D341Med (cell line): ENCODE data around the gene RIMKLB.
"Not testable (repeated sequence)": the region's sequence is repeated elsewhere in the genome, so short reads cannot be mapped to it uniquely, and the experiment has no call there.

ENCODE experiments used
- DNase-seq: peaks from one replicate; pipeline ENCODE4 v3.0.0; 2012; ENCODE audit warnings: low spot score

Gene RIMKLB

DNA sequence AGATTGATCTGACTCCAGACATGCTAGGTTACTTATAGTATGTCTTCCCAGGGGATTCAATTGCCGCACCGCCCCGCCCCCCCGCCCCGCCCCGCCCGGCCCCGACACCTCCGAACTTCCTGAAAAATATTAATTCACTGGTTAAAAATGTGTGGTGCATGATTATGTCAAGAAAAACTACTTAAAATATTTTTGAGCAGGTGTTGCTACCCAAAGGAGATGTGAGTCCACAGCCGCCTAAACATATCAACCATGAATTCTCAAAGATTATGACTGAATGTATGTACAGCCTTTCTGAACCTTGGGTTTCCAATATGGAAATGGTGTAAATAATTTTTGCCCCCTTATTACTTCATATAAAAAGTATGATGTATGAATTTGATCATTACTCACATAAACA lies 2.7 kb upstream of the RIMKLB start:
- DNase-seq, result no peak

DNA sequence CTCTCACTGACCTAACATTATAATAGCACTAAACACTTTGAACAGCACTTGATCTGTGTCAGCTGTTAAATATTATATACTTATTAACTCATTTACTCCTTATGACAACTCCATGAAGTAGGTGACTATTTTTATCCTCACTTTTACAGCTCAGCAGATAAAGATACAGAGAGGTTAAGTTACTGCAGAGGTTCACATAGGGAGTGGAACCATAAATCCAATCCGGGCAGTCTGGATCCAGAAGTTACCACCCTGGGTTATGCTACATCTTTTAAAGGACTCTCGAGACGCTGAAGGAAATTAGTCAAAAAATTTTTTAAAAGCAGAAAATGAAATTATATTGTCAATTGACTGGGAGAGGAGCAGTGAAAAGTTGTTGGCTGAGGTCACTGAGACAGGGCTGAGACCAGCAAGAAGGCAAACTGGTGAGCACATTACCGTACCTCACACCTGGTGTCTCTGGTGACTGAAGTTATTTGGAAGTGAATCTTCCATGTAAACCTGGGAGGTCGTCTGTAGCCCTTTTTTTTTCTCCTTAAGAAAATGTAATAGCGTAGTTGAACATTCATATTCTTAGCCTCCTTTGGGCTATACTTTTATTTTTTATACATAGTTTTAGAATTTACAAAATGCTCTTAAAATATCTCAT lies 1.2 kb upstream of the RIMKLB start:
- DNase-seq, result no peak

DNA sequence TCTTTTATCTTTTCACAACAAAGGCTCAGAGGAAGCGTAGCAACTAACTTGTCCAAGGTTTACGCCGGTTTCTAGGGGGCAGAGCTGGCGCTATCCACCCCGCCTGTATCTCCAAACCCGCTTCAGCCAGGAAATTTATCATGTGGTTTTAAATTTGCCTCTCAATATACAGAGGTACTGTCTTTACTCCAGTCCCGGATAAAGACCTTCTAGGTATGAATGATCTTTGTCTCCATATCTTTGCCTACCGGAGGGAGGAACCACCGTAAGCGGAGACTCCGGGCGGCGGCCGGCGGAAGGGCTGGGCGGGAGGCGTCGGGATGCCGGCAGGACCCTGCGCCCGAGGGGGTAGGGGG lies 693 bp upstream of the RIMKLB start:
- no peak for DNase-seq

DNA sequence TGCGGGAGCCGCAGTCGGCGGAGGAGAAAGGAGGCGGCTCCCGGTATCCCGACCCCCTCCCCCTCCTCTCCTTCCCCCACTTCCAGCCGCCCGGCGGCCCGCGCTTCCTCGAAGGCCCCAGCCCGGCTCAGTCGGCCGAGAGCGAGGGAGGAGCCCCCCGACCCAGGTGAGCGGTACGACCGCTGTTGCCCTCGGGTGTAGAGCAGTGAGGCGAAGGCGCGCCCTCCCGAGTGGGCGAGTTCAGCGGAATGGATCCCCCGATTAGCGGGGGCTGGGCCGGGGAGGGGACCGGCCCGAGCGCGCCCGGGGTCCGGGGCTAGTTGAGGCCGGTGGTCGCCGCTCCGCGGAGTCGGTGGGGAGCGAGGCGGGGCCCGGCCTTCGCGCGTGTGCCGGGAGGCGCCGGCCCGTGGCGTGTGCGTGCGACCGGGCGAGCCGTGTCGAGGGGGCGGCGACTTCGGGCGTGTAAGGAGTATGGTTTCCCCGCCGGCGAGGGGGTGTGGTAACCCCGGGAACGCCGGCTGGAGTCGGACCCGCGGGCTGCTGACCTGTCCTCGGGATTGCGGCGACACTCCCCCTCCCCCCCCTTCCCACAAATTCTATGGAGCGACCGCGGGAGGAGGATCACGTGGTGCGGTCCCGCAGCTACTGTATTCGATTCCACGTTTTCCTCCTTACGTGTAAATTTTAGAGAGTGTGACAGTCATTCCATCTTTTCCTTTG lies 501 bp downstream of the RIMKLB start:
- DNase-seq, result peak; percentile 56

DNA sequence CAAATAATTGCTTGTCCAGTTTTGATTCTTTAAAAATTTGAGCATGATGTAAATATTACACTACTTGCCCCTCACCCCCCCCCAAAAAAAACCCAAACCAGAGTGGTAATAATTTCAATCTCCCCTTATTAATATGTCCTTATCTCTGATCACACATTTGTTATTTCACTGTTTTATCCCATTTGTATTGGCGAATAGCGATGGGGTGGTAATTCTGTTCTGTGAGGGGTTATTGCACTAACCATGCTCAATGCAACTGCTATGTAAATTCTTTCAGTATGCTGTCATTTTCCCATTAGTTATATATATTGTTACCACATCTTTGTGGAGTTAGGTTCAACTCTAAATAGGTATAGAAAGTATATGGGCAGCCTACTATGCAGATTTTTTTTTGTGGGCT lies 1.1 kb downstream of the RIMKLB start:
- DNase-seq, result no peak

DNA sequence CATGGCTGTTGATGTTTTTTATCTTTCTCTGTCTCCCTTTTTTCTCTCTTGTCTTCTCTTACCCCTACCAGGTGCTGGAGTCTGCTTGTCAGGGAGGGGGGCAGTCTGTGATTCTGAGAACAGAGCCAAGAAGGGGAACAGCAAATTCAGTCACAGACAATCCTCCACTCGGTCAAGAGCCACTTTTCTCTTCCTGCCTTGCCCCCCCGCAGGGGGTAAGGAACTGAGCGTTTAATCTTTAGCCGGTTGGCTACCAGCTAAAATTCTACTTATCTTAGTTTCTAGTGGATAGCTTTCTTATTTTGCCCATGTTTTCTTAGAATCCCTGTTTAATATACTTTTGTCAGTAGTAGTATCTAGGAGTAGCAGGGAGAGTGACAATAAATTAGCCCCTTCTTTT lies 1.9 kb downstream of the RIMKLB start:
- no peak for DNase-seq

DNA sequence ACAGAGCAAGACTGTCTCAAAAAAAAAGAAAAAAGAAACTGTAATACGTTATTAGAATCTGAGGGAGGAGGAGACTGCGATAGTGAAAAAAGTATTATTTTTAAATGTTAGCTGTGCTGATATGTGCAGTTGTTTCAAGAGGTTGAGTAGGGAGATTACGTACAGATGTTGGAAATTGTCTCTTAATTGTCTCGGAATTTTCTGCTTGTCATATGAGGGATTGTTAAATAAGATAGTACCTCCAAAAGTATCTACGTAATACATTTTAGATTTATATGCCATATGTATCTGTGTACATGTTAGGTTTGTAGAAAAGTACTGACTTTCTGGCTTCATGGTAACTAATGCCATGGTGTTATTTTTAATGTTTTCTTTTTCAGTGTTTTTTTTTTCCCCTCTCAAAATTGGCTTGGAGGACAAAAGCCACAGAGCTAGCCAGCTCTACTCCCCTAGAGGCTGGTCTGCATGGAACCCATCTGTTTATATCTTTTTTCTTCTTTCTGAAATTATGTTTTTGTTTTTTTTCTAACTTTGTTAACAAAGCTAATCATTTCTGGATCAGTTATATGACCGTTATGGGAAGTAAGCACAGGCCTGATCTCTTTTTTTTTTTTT lies 3.4 kb downstream of the RIMKLB start:
- DNase-seq, result no peak

DNA sequence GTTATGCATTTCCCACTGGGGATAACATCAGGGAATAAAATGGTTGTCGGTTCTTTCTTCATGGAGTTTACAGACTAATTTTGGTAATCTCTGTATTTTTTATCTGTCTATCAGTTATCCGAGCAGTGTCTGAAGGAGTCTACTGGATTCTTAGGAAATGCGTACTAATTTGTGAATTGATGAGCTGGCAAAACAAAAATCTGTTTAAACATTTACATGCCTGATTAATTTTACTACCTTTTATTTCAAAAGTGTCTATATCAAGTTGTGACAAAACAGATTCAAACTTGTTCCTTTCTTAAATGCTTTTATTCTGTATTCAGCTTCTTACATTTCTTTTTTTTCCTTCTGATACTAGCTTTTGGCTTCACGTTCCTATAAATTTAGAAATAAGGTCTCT lies 4.4 kb downstream of the RIMKLB start:
- no peak for DNase-seq

DNA sequence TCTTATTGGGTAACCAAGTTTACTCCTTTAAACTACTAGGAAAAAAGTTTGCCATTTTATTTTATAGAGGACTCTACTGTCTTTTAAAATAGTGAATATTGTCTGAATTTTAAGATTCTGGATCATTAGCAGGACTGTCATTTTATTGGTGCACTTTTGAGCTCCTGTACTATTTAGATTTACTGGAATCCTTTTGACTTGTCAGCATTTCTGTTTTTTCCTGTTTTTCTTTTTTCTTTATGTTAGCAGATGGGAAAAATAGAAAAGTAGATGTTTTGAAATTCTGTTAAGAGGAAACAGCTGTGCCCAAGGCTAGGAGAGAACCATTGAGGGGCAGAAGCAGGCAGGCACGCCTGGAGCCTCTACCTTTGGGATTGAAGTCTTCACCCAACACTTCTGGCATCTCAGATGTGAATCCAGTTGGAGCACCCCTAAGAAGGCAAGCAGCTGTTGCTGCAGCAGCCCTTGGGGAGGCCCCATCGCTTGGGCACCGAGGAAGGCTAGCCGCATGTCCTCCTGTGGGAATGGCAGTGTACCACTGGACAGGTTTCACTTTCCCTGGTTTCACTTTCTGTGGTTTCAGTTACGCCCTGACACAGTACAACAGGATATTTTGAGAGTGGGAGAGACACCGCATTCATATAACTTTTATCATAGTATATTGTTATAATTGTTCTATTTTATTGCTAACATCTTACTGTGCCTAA lies 11.5 kb downstream of the RIMKLB start:
- DNase-seq, result no peak

DNA sequence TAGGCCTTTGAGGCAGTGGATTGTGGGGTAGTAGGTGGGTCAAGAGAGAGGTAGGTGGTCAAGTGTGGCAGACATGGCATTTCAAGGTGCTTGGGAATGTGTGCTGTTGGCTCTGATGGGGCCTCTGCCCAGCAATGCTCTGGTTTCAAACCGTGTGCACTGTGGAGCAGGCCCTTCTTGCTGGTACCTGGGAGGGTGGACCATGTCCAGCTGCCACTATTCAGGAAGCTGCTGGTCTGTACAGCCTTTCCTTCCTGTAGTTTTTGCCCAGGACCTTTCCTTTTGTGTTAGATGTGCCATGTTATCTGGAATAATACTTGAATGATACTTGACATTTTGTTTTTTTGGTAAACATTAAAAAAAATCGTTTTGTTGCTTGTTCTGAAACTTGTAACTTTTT lies 14.8 kb downstream of the RIMKLB start:
- no peak for DNase-seq

DNA sequence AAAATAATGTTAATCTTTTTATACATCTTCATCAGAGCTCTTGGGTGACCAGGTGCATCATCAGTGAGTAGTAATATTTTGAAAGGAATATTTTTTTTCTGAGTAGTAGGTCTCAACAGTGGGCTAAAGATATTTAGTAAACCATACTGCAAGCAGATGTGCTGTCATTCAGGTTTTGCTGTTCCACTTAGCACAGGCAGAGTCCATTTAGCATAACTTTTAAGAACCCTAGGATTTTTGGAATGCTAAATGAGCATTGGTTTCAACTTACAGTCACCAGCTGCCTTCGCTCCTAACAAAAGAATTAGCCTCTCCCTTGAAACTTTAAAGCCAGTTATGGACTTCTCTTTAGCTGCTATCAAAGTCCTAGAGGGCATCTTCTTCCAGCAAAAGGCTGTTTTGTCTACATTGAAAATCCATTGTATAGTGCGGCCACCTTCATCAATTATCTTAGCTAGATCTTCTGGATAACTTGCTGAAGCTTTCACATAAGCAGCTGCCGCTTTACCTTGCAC lies 24.6 kb downstream of the RIMKLB start:
- DNase-seq, result no peak

DNA sequence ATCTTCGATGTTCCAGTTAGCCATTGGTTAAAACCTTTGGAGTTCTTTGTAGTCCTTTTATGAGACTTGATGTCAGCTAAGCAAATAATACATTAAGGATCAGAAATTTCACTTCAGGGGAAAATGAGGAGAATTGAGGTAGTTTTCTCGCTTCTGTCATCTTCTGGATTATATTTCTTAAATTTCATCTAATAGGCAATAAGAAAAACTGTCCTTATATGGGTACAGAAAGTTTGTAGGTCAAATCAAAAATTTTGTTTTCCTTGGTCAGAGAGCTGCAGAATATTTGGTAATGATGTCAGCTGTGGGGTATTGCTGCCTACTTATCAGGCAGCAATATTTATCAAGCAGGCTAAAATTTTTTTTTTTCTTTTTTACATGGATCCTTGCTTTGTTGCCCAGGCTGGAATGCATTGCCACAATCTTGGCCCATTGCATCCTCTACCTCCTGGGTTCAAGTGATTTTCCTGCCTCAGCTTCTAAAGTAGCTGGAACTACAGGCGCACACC lies 37.1 kb downstream of the RIMKLB start:
- DNase-seq, result no peak

DNA sequence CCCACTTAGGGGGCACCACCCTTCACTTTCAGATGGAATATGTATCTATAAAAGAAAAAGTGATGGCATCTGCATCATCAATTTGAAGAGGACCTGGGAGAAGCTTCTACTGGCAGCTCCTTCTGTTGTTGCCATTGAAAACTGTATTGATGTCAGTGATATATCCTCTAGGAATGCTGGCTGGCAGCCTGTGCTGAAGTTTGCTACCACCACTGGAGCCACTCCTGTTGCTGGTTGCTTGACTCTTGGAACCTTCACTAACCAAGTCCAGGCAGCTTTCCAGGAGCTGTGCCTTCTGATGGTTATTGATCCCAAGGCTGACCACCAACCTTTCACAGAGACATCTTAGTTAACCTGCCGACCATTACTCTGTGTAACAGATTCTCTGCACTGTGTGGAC lies 44.7 kb downstream of the RIMKLB start:
- no peak for DNase-seq

DNA sequence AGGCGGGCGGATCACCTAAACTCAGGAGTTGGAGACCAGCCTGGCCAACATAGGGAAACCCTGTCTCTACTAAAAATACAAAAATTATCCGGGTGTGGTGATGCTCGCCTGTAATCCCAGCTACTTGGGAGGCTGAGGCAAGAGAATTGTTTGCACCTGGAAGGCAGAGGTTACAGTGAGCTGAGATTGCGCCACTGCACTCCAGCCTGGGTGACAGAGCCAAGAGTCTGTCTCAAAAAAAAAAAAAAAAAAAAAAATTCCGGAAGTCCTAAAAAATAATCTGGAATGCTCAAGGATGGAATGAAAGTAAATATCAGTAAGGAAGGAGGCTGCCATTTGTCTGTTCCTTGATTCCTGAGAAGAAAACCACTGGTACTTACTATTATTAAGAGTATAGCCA lies 45.3 kb downstream of the RIMKLB start:
- DNase-seq, result not testable (repeated sequence)

DNA sequence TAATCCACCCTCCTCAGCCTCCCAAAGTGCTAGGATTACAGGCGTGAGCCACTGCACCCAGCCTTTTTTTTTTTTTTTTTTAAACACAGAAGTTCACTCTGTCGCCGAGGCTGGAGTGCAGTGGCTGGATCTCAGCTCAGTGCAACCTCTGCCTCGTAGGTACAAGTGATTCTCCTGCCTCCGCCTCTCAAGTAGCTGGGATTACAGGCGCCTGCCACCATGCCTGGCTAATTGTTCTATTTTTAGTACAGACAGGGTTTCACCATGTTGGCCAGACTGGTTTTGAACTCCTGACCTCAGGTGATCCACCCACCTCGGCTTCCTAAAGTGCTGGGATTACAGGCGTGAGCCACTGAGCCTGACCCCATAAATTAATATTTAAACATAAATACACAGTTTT lies 47.8 kb downstream of the RIMKLB start:
- DNase-seq, result not testable (repeated sequence)

DNA sequence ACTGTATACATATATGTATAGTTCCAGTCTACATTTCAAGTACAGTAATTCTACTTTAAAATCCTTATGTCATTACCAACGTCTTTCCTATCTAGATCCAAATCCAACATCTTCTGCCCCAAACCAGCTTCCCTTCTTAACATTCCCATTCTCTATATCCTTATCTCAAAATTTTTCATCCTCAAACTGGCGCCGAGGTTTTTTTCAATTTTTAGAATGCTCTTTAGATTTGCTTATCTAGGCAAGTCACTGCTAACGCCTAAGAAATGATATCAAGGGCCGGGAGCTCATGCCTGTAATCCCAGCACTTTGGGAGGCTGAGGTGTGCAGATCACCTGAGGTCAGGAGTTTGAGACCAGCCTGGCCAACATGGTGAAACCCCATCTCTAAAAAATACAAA lies 48.3 kb downstream of the RIMKLB start:
- DNase-seq, result no peak

DNA sequence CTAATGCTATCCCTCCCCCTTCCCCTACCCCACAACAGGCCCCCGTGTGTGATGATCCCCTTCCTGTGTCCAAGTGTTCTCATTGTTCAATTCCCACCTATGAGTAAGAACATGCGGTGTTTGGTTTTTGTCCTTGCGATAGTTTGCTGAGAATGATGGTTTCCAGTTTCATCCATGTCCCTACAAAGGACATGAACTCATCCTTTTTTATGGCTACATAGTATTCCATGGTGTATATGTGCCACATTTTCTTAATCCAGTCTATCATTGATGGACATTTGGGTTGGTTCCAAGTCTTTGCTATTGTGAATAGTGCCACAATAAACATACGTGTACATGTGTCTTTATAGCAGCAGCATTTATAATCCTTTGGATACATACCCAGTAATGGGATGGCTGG lies 62.3 kb downstream of the RIMKLB start:
- DNase-seq, result not testable (repeated sequence)

DNA sequence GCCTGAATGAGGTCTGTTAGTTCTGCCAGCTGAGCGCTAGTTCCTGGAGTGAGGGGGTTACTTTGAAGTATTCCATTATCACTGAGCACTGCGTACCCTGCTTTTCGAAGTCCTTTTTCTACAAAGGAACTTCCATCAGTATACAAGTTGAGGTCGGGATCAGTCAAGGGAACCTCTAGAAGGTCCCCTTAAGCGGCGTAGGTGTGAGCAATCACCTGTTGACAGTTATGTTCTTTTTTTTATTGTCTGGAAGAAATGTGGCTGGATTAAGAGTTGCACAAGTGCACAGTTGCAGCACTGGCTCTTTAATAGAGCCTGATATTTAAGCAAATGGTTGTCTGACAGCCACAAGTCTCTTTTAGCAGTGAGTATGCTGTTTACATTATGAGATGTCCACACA lies 64.9 kb downstream of the RIMKLB start:
- not testable (repeated sequence) for DNase-seq

DNA sequence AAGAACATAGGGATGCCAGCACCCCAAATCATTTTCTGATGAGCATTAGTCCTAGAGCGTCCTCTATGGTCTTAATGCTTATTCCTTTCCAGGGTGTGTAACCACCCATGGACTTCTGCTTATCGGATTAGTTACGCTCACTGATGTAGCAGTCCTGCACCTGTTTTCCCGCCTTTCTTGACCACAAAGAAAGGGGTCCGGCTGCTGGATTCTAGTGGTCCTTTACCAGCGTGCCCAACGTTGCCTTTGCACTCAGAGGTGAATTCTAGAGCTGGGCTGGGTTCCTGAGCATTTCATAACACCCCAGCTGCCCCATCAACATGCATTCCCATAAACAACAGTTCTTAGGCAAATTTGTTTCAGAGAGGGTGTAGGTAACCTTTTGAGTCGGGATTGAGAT lies 68.3 kb downstream of the RIMKLB start:
- DNase-seq, result not testable (repeated sequence)

DNA sequence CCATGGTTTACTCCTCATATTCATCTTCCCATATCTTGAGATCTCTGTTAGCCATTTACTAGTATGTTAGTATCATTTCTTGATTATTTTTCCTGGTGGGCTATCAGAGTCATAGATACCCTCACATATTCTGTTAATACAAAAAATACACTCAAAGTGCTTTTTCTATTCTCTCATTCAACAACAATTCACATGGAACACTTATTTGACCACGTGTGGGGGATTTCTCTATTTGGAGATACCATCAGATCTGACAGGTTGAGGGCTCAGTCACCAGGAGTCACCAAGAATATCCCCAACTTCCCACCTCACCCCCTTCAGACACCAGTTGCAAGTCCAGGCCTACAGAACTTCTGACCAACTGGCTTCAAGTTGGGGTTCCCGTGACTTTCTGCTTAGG lies 72.7 kb downstream of the RIMKLB start:
- DNase-seq, result no peak

DNA sequence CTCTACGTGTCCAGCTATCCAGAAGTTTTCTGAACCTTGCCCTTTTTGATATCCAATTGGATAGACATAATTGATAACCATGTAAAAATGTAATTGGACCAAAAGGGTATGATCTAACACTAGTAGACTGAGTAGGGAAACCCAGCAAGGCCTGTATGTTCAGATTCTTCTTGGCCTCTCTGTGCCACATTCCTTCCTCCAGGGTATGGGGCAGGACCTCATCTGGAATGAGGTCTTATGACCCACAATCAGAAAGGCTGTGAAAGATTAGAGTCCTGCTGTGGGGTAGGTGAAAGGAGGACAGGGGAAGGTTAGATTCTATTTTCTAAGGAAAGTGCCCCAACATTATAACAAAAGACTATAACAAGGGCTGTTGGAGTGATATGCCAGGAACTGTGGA lies 73.3 kb downstream of the RIMKLB start:
- no peak for DNase-seq

DNA sequence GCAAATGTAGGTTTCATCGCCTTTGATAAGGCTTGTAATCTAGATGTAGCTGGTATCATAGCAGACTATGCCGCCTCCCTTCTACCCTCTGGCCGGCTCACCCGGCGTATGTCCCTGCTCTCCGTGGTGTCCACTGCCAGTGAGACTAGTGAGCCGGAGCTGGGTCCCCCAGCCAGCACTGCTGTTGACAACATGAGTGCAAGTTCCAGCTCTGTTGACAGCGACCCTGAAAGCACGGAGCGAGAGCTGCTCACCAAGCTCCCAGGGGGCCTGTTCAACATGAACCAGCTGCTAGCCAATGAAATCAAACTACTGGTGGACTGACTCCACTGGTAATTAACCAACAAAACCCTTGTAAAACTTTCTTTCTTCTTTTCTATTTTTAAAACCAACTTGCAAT lies 75.7 kb downstream of the RIMKLB start:
- DNase-seq, result no peak

DNA sequence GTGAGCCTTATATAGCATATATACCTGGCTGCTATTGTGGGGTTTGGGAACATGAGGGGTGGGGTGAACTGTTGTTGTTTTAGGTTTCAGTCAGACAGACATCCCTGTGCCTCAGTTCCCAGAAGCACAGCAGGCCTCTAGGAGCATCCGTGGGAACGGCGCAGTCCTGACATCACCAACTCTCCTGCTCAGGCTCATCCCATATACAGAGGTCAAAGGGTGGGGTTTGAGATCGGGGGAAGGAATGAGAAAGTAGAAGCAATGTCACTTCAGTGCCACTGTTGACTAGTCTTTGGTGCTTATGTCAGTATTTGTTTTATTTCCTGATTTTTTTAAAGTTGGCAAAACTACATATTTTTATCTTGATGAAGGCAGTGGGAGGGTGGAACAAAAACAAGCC lies 81.5 kb downstream of the RIMKLB start:
- no peak for DNase-seq
